ENCODE data around the gene MXI1.
"Not testable (repeated sequence)": the region's sequence is repeated elsewhere in the genome, so short reads cannot be mapped to it uniquely, and the experiment has no call there.

Gene MXI1

DNA sequence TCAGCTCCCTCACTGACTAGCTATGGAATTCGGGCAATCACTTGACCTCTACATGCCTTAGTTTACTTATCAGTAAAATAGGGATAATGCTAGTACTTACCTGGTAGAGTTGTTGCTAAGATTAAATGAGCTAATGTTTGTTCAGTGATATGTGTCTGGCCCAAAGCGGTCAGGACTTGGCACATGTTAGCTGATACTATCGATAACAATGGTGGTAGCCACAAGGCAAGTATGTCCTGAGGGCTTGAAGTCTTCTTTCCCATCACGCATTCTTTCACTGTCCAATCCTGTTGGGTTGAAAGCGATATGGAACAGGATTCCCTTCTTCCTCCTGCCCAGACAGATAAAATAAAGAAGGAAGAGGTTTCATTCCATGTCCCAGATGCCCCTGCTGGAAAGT is 25.5 kb upstream of the MXI1 start:
- H3K27me3 ChIP-seq (ENCODE audit: control insufficient read depth in 1 of 2, insufficient read depth in 2 of 2, low read length in 2 of 2), result peaks cover 0 to 3% of the 10 kb centered on the region in 2 donors
- H3K27ac ChIP-seq (ENCODE audit: low read length), result no peak overlapping the region
- no peaks in the 10 kb centered on the region for H3K4me1 ChIP-seq (ENCODE audit: control insufficient read depth, insufficient read depth, low read length)
- H3K4me3 ChIP-seq (ENCODE audit: low read length in 2 of 2), result no peak overlapping the region
- H3K9me3 ChIP-seq (ENCODE audit: control insufficient read depth in 2 of 2, low read length in 2 of 2), result no peaks in the 10 kb centered on the region
- H3K9ac ChIP-seq (ENCODE audit: low read length in 2 of 2), result no peak overlapping the region
- H3K36me3 ChIP-seq (ENCODE audit: control insufficient read depth in 2 of 2, insufficient read depth in 2 of 2, low read length in 2 of 2), result no peaks in the 10 kb centered on the region

GRCh38 chr10:110184398-110184797 is 23.0 kb upstream of the MXI1 start:
- no peaks in the 10 kb centered on the region for H3K4me1 ChIP-seq (ENCODE audit: control insufficient read depth, insufficient read depth, low read length)
- no peak overlapping the region for H3K27ac ChIP-seq (ENCODE audit: low read length)
- H3K36me3 ChIP-seq (ENCODE audit: control insufficient read depth in 2 of 2, insufficient read depth in 2 of 2, low read length in 2 of 2), result no peaks in the 10 kb centered on the region
- no peak overlapping the region for H3K9ac ChIP-seq (ENCODE audit: low read length in 2 of 2)
- no peak overlapping the region for H3K4me3 ChIP-seq (ENCODE audit: low read length in 2 of 2)
- H3K9me3 ChIP-seq (ENCODE audit: control insufficient read depth in 2 of 2, low read length in 2 of 2), result no peaks in the 10 kb centered on the region
- no peaks in the 10 kb centered on the region for H3K27me3 ChIP-seq (ENCODE audit: control insufficient read depth in 1 of 2, insufficient read depth in 2 of 2, low read length in 2 of 2)

DNA sequence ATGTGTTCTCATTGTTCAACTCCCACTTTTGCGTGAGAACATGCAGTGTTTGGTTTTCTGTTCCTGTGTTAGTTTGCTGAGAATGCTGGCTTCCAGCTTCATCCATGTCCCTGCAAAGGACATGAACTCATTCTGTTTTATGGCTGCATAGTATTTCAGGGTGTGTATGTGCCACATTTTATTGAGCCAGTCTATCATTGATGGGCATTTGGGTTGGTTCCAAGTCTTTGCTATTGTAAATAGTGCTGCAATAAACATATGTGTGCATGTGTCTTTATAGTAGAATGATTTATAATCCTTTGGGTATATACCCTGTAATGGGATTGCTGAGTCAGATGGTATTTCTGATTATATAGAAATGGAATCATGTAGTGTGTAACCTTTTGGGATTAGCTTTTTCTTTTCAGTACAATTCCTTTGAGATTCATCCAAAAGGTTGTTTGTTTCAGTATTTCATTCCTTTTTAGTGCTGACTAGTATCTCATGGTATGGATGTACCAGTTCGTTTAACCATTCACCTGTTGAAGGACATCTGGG is 21.7 kb upstream of the MXI1 start:
- not testable (repeated sequence) for H3K27me3 ChIP-seq (ENCODE audit: control insufficient read depth in 1 of 2, insufficient read depth in 2 of 2, low read length in 2 of 2); H3K9me3 ChIP-seq (ENCODE audit: control insufficient read depth in 2 of 2, low read length in 2 of 2); H3K4me1 ChIP-seq (ENCODE audit: control insufficient read depth, insufficient read depth, low read length); H3K27ac ChIP-seq (ENCODE audit: low read length); H3K9ac ChIP-seq (ENCODE audit: low read length in 2 of 2); H3K36me3 ChIP-seq (ENCODE audit: control insufficient read depth in 2 of 2, insufficient read depth in 2 of 2, low read length in 2 of 2); H3K4me3 ChIP-seq (ENCODE audit: low read length in 2 of 2)

GRCh38 chr10:110190170-110190569 is 17.2 kb upstream of the MXI1 start:
- H3K4me1 ChIP-seq (ENCODE audit: control insufficient read depth, insufficient read depth, low read length), result no peaks in the 10 kb centered on the region
- no peak overlapping the region for H3K4me3 ChIP-seq (ENCODE audit: low read length in 2 of 2)
- no peak overlapping the region for H3K9ac ChIP-seq (ENCODE audit: low read length in 2 of 2)
- no peaks in the 10 kb centered on the region for H3K27me3 ChIP-seq (ENCODE audit: control insufficient read depth in 1 of 2, insufficient read depth in 2 of 2, low read length in 2 of 2)
- H3K27ac ChIP-seq (ENCODE audit: low read length), result no peak overlapping the region
- H3K9me3 ChIP-seq (ENCODE audit: control insufficient read depth in 2 of 2, low read length in 2 of 2), result no peaks in the 10 kb centered on the region
- no peaks in the 10 kb centered on the region for H3K36me3 ChIP-seq (ENCODE audit: control insufficient read depth in 2 of 2, insufficient read depth in 2 of 2, low read length in 2 of 2)

DNA sequence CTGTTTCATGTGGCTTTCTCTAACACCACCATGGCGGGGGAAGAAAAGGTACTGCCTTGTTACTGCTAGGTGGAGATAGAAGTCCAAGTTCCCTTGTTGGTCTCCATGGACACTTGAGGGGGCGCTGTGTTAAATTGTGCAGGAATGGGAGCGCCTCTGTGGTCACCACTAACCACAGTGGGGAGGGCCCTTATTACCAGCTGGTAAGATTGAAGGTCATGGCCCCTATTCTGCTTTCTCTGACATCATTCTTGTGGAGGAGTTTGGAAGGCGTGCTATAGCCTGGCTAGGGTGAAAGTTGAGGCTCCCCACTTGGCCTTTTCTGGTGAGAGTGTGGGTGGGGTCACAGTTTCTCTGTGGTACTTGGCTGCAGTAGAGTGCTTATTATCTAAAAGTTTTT is 14.9 kb upstream of the MXI1 start:
- H3K4me1 ChIP-seq (ENCODE audit: control insufficient read depth, insufficient read depth, low read length), result no peaks in the 10 kb centered on the region
- H3K36me3 ChIP-seq (ENCODE audit: control insufficient read depth in 2 of 2, insufficient read depth in 2 of 2, low read length in 2 of 2), result no peaks in the 10 kb centered on the region
- H3K9me3 ChIP-seq (ENCODE audit: control insufficient read depth in 2 of 2, low read length in 2 of 2), result no peaks in the 10 kb centered on the region
- H3K9ac ChIP-seq (ENCODE audit: low read length in 2 of 2), result no peak overlapping the region
- H3K27me3 ChIP-seq (ENCODE audit: control insufficient read depth in 1 of 2, insufficient read depth in 2 of 2, low read length in 2 of 2), result no peaks in the 10 kb centered on the region
- no peak overlapping the region for H3K4me3 ChIP-seq (ENCODE audit: low read length in 2 of 2)
- no peak overlapping the region for H3K27ac ChIP-seq (ENCODE audit: low read length)

GRCh38 chr10:110200503-110200902 is 6.9 kb upstream of the MXI1 start:
- H3K4me1 ChIP-seq (ENCODE audit: control insufficient read depth, insufficient read depth, low read length), result no peaks in the 10 kb centered on the region

DNA sequence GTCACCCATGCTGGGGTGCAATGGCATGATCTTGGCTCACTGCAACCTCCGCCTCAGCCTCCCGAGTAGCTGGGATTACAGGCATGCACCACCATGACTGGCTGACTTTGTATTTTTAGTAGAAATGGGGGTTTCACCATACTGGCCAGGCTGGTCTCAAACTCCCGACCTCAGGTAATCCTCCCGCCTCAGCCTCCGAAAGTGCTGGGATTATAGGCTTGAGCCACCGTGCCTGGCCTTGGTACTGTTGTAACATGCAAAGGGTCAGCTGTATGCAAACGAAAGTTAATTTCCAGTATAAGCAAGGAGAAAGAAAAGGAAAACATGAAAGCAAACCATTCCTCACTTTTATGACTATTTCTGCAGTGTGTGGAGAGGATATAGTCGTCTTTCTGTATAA is 6.4 kb upstream of the MXI1 start:
- H3K4me1 ChIP-seq (ENCODE audit: control insufficient read depth, insufficient read depth, low read length); H3K9me3 ChIP-seq (ENCODE audit: control insufficient read depth in 2 of 2, low read length in 2 of 2); H3K36me3 ChIP-seq (ENCODE audit: control insufficient read depth in 2 of 2, insufficient read depth in 2 of 2, low read length in 2 of 2); H3K9ac ChIP-seq (ENCODE audit: low read length in 2 of 2); H3K27me3 ChIP-seq (ENCODE audit: control insufficient read depth in 1 of 2, insufficient read depth in 2 of 2, low read length in 2 of 2); H3K27ac ChIP-seq (ENCODE audit: low read length); H3K4me3 ChIP-seq (ENCODE audit: low read length in 2 of 2): not testable (repeated sequence)

More at GRCh38 chr10:110200503-110200902, 6.9 kb upstream of the MXI1 start:
- H3K9me3 ChIP-seq (ENCODE audit: control insufficient read depth in 2 of 2, low read length in 2 of 2), result no peaks in the 10 kb centered on the region
- H3K36me3 ChIP-seq (ENCODE audit: control insufficient read depth in 2 of 2, insufficient read depth in 2 of 2, low read length in 2 of 2), result no peaks in the 10 kb centered on the region
- no peak overlapping the region for H3K4me3 ChIP-seq (ENCODE audit: low read length in 2 of 2)
- H3K9ac ChIP-seq (ENCODE audit: low read length in 2 of 2), result no peak overlapping the region
- H3K27ac ChIP-seq (ENCODE audit: low read length), result no peak overlapping the region
- H3K27me3 ChIP-seq (ENCODE audit: control insufficient read depth in 1 of 2, insufficient read depth in 2 of 2, low read length in 2 of 2), result no peaks in the 10 kb centered on the region

GRCh38 chr10:110203500-110204455 is 3.6 kb upstream of the MXI1 start:
- peaks cover 8% of the 10 kb centered on the region for H3K4me1 ChIP-seq (ENCODE audit: control insufficient read depth, insufficient read depth, low read length)
- no peak overlapping the region for H3K9ac ChIP-seq (ENCODE audit: low read length in 2 of 2)
- H3K27me3 ChIP-seq (ENCODE audit: control insufficient read depth in 1 of 2, insufficient read depth in 2 of 2, low read length in 2 of 2), result no peaks in the 10 kb centered on the region
- H3K36me3 ChIP-seq (ENCODE audit: control insufficient read depth in 2 of 2, insufficient read depth in 2 of 2, low read length in 2 of 2), result no peaks in the 10 kb centered on the region
- H3K9me3 ChIP-seq (ENCODE audit: control insufficient read depth in 2 of 2, low read length in 2 of 2), result no peaks in the 10 kb centered on the region
- H3K4me3 ChIP-seq (ENCODE audit: low read length in 2 of 2), result no peak overlapping the region
- no peak overlapping the region for H3K27ac ChIP-seq (ENCODE audit: low read length)

GRCh38 chr10:110205051-110205675 is 2.2 kb upstream of the MXI1 start:
- no peak overlapping the region for H3K4me3 ChIP-seq (ENCODE audit: low read length in 2 of 2)
- H3K9ac ChIP-seq (ENCODE audit: low read length in 2 of 2), result no peak overlapping the region
- H3K27me3 ChIP-seq (ENCODE audit: control insufficient read depth in 1 of 2, insufficient read depth in 2 of 2, low read length in 2 of 2), result no peaks in the 10 kb centered on the region
- H3K4me1 ChIP-seq (ENCODE audit: control insufficient read depth, insufficient read depth, low read length), result peaks cover 8% of the 10 kb centered on the region
- H3K9me3 ChIP-seq (ENCODE audit: control insufficient read depth in 2 of 2, low read length in 2 of 2), result no peaks in the 10 kb centered on the region
- H3K27ac ChIP-seq (ENCODE audit: low read length), result no peak overlapping the region
- H3K36me3 ChIP-seq (ENCODE audit: control insufficient read depth in 2 of 2, insufficient read depth in 2 of 2, low read length in 2 of 2), result no peaks in the 10 kb centered on the region

GRCh38 chr10:110207805-110208613 is 604 bp downstream of the MXI1 start:
- Histone ChIP-seq H3K36me3 (ENCODE audit: control insufficient read depth in 2 of 2, insufficient read depth in 2 of 2, low read length in 2 of 2) (no peaks in the 10 kb centered on the region), H3K27me3 (ENCODE audit: control insufficient read depth in 1 of 2, insufficient read depth in 2 of 2, low read length in 2 of 2) (no peaks in the 10 kb centered on the region), H3K9ac (ENCODE audit: low read length in 2 of 2) (peak overlapping the region; percentile 69 to 82), H3K4me1 (ENCODE audit: control insufficient read depth, insufficient read depth, low read length) (peaks cover 23% of the 10 kb centered on the region), H3K27ac (ENCODE audit: low read length) (peak overlapping the region; percentile 85), H3K9me3 (ENCODE audit: control insufficient read depth in 2 of 2, low read length in 2 of 2) (no peaks in the 10 kb centered on the region), H3K4me3 (ENCODE audit: low read length in 2 of 2) (peak overlapping the region; percentile 91 to 93)
